K562 (cell line): Measurements from ENCODE around the gene MUC5AC. TPM values are rescaled to one million over a fixed set of nuclear protein-coding genes. Genes with fewer than 3 reads are reported as not detected.

Experiments
- ATAC-seq: fragments of 200-7000 bp; cut with Tn5 transposase; 3 replicates; pipeline ENCODE4 v1.9.1; 2020; ENCODE audit warnings: moderate library complexity
- BruUV-seq: library from RNA; stranded (reverse); fragments of 400-500 nt; replicated peaks from 2 replicates; lab custom pipeline; 2021; lab: Mats Ljungman, UMichigan
- CTCF ChIA-PET: fragments of 300-600 bp; formaldehyde crosslinking; extraction: SDS; loops from one replicate; lab custom pipeline; 2021; ENCODE audit warnings: low intra/inter-chr PET ratio; lab: Yijun Ruan, JAX
- POLR2A ChIA-PET: fragments of 300-600, 350-650 bp; sonication (Branson Sonifier 250); formaldehyde crosslinking; extraction: SDS; loops from one replicate; lab custom pipeline; 2021; ENCODE audit warnings: antibody characterized with exemption, inconsistent platforms; lab: Yijun Ruan, JAX
- DNase-seq, 4 experiments: peaks; one replicate each; pipeline versions ENCODE4 v3.0.0 to v3.0.0-alpha.2; 2011 to 2018; ENCODE audit warnings: low spot score in 3 of 4, mixed read lengths in 3 of 4; ENCODE audit errors: extremely low read depth in 1 of 4
- FAIRE-seq: peaks from 2 replicates; lab custom pipeline; 2011; peaks lifted over from hg19 to GRCh38; lab: Jason Lieb, UNC
- H2AFZ ChIP-seq: 2 replicates; pipeline ENCODE4 v1.6.0; 2011; ENCODE audit warnings: low read depth, low read length, control low read depth, inconsistent platforms
- H3K27ac ChIP-seq: fragments of 200-600 bp; 3 replicates; pipeline ENCODE4 v1.8.0; 2011; ENCODE audit warnings: low read depth, mild to moderate bottlenecking, control low read depth, inconsistent platforms, low read length, moderate library complexity, mixed read lengths; ENCODE audit errors: extremely low read depth
- H3K27me3 ChIP-seq, 2 experiments: fragments of 300-600 bp in 1 of 2; 2 replicates in 1 of 2; 3 replicates in 1 of 2; pipeline versions ENCODE4 v1.6.0 to v1.8.0; 2011; ENCODE audit warnings: inconsistent platforms in 2 of 2, low read length in 2 of 2, mild to moderate bottlenecking in 1 of 2, mixed read lengths in 1 of 2, moderate library complexity in 1 of 2; ENCODE audit not compliant: control insufficient read depth in 2 of 2, insufficient read depth in 2 of 2
- H3K36me3 ChIP-seq: fragments of 300-600 bp; 3 replicates; pipeline ENCODE4 v1.8.0; 2011; ENCODE audit warnings: mild to moderate bottlenecking, low read length, inconsistent platforms; ENCODE audit not compliant: control insufficient read depth, insufficient read depth
- H3K4me1 ChIP-seq, 2 experiments: fragments of 200-600 bp in 1 of 2; replicated peaks in 1 of 2; 2 replicates in 1 of 2; 3 replicates in 1 of 2; pipeline versions ENCODE4 v1.5.1 to v1.8.0; 2011; ENCODE audit warnings: inconsistent platforms in 2 of 2, low read length in 2 of 2, mild to moderate bottlenecking in 1 of 2, mixed read lengths in 1 of 2, moderate library complexity in 1 of 2; ENCODE audit not compliant: control insufficient read depth in 2 of 2, insufficient read depth in 2 of 2
- H3K4me2 ChIP-seq: 2 replicates; pipeline ENCODE4 v1.6.1; 2011; ENCODE audit warnings: low read length, control low read depth, inconsistent platforms, mixed read lengths; ENCODE audit not compliant: insufficient read depth
- H3K4me3 ChIP-seq: fragments of 200-600 bp; sonication (generic), shearing (Covaris generic); 2 replicates; pipeline ENCODE4 v1.5.1; 2016; ENCODE audit warnings: control low read depth, inconsistent platforms
- H3K79me2 ChIP-seq: fragments of 200-600 bp; 3 replicates; pipeline ENCODE4 v1.8.0; 2011; ENCODE audit warnings: low read length, inconsistent platforms; ENCODE audit not compliant: control insufficient read depth, insufficient read depth
- H3K9ac ChIP-seq, 2 experiments: 2 replicates each; pipeline versions ENCODE4 v1.6.0 to v1.6.1; 2011; ENCODE audit warnings: low read depth in 2 of 2, low read length in 2 of 2, control low read depth in 1 of 2, inconsistent platforms in 1 of 2, mild to moderate bottlenecking in 1 of 2, mixed read lengths in 1 of 2; ENCODE audit not compliant: insufficient read depth in 1 of 2
- H3K9me1 ChIP-seq: one replicate; pipeline ENCODE4 v1.6.0; 2011; ENCODE audit warnings: inconsistent platforms, mild to moderate bottlenecking, low read length, moderate library complexity; ENCODE audit not compliant: control insufficient read depth, insufficient read depth
- H3K9me3 ChIP-seq: replicated peaks from 2 replicates; pipeline ENCODE4 v1.5.1; 2011; ENCODE audit warnings: low read depth, low read length, inconsistent platforms; ENCODE audit not compliant: control insufficient read depth, insufficient read depth
- H4K20me1 ChIP-seq: replicated peaks from 2 replicates; pipeline ENCODE4 v1.6.1; 2011; ENCODE audit warnings: low read length, inconsistent platforms, mixed read lengths; ENCODE audit not compliant: control insufficient read depth, insufficient read depth
- EGR1 ChIP-seq: fragments of 450-650 bp; conservative IDR thresholded peaks from 2 replicates; pipeline ENCODE4 v1.6.1; 2017; ENCODE audit warnings: mild to moderate bottlenecking
- PPARD ChIP-seq: fragments of 250-450 bp; sonication (Bioruptor Pico); IDR thresholded peaks from 2 replicates; pipeline ENCODE4 v1.8.0; 2022; ENCODE audit warnings: inconsistent platforms, mild to moderate bottlenecking, moderate library complexity
- WGBS: fragments of 100-300 bp; shearing (Covaris generic); methylation state at CpG from one replicate; pipeline ENCODE4 v1.1.6; 2016; ENCODE audit warnings: low coverage, mixed read lengths; ENCODE audit not compliant: insufficient coverage; ENCODE audit errors: missing lambda C conversion rate; 5-methylcytosine and 5-hydroxymethylcytosine counted together
- in situ Hi-C: fragments of 300-500 bp; cut with MboI; formaldehyde crosslinking; loops from 4 replicates; pipeline ENCODE4 v1.15.0; 2018; ENCODE audit warnings: inconsistent platforms, mixed read lengths
- intact Hi-C: fragments of 100-400 bp; cut with micrococcal nuclease; formaldehyde crosslinking; loops from 2 replicates; pipeline ENCODE4 v1.14.2; 2022
- polyA plus RNA-seq, 8 experiments: library from polyadenylated mRNA; depleted of rRNA in 4 of 8; stranded (reverse) in 5 of 8; unstranded in 3 of 8; fragments of >200 nt; fragmentation: Nextera tagmentation in 2 of 8; fragmentation: Illumina TruSeq in 1 of 8; extraction: Ambion mirVana in 2 of 8; extraction: Trizol in 1 of 8; gene quantifications; 2 replicates each; pipeline versions ENCODE4 v1.2.1 to v1.2.3, GENCODE V29; 2011 to 2014; ENCODE audit warnings: inconsistent platforms in 1 of 8, missing spikeins in 1 of 8
- total RNA-seq, 7 experiments: library from RNA; depleted of rRNA in 6 of 7; stranded (reverse); fragments of >200 nt in 6 of 7; fragmentation: Illumina TruSeq in 2 of 7; extraction: Trizol in 2 of 7; gene quantifications; 2 replicates each; pipeline versions ENCODE4 v1.2.1 to v1.2.3, GENCODE V29; 2011 to 2021; ENCODE audit warnings: low replicate concordance in 1 of 7
- TF ChIP-seq, protein P1 (sequence below): sonication (generic); formaldehyde crosslinking; IDR thresholded peaks from 2 replicates; pipeline ENCODE4 v1.8.0; 2022; ENCODE audit warnings: mild to moderate bottlenecking, missing genetic modification reagents

Gene MUC5AC
- total and polyA plus RNA-seq, 9 of the 15 experiments (the other 6 are each of a cell fraction or from before 2014, with no cell fraction given) = not detected

DNA sequence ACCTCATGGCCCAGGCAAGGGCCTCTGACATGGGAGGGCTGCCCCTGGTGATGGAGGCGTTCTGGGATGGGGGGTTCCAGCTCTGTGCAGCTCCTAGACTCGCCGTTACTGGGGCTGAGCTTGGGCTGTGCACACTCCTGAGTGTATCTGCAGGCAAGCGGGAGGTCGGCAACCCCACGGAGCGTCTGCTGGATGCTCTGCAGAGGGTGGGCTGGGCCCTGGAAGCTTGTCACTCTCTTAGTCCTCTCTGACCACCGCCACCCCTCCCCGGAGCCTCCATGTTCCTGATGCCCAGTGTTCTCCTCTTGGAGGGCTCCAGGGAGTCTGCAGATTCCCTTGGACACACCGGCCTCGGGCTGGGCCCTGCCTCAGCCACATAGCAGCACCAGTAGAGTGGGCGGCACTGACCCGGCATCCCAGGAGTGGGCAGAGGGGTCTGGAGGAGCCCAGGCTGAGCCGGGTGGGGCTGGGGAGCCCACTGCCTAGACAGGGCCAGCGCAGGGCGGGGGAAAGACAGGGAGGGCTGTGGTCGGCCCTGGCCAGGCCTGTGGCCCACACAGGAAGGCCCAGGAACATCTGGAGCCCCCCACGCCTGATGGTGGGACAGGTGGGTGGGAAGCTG, 44.5 kb downstream of the MUC5AC start:
- peak; percentile 53 for ATAC-seq
- CTCF ChIA-PET = interaction anchor here (0.5 to 1.3 kb wide), 2 partner anchors 313 to 373 kb away, joined by 3 to 15 read pairs; no protein-coding TSS in a partner anchor
- FAIRE-seq = no peak
- intact Hi-C loops (loop anchor here (5.0 kb wide), 1 partner anchor 370 kb away; the partner anchor contains the start of gene DUSP8), in situ Hi-C loops (no loop called here)
- no peak overlapping the region for H3K9ac ChIP-seq
- peaks cover 12 to 77% of the 10 kb centered on the region in 2 experiments; a peak in 4 of 5 replicates for H3K27me3 ChIP-seq
- H3K79me2 ChIP-seq = no peaks in the 10 kb centered on the region
- DNase-seq = peak in 2 of 4 experiments; percentile 11 to 31
- peaks cover 0 to 75% of the 10 kb centered on the region in 2 experiments; a peak in 2 of 5 replicates for H3K4me1 ChIP-seq
- H3K4me2 ChIP-seq = no peak overlapping the region
- H4K20me1 ChIP-seq = peaks cover 17% of the 10 kb centered on the region; the same call in 1 of the 2 replicates
- WGBS = 4% methylated on average over 17 of the region's 18 CpGs
- H3K4me3 ChIP-seq = no peak overlapping the region
- H3K9me1 ChIP-seq = no peaks in the 10 kb centered on the region
- H2AFZ ChIP-seq = no peak overlapping the region
- no peaks in the 10 kb centered on the region for H3K9me3 ChIP-seq
- no peak overlapping the region for H3K27ac ChIP-seq
- POLR2A ChIA-PET = no interaction called here
- H3K36me3 ChIP-seq = no peaks in the 10 kb centered on the region
- BruUV-seq = no TSS peak
- TF ChIP-seq, protein P1, sequence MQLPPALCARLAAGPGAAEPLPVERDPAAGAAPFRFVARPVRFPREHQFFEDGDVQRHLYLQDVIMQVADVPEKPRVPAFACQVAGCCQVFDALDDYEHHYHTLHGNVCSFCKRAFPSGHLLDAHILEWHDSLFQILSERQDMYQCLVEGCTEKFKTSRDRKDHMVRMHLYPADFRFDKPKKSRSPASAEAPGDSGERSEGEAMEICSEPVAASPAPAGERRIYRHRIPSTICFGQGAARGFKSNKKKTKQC (CRISPR knock-in tag) = no peak
- TF ChIP-seq EGR1 (0 out of 2 replicates have a peak, but pooled peaks have one; percentile 10), PPARD (CRISPR knock-in tag) (no peak)
